GM10847 (cell line): Measurements from ENCODE around the gene C5AR2.

Source experiments
- POLR2A ChIP-seq: IDR thresholded peaks from 2 replicates; pipeline ENCODE4 v1.6.1; 2011; ENCODE audit not compliant: insufficient read length; ENCODE audit errors: extremely low read depth

C5AR2 gene

DNA sequence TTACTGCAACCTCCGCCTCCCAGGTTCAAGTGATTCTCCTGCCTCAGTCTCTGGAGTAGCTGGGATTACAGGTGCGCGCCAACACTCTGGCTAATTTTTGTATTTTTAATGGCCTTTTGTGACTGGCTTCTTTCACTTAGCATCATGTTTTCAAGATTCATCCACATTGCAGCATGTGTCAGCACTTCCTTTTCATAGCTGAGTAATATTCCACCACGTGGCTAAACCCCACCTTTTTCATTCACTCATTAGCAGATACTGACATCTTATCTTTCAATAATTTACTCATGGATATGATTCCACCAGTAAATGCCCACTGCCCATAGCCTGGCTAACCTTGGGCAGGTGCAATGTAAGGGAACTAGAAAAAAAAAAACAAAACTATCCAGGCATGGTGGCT lies 15.5 kb upstream of the C5AR2 start:
- no peak for TF ChIP-seq POLR2A

- no peak for TF ChIP-seq POLR2A
These were observed 11.8 kb upstream of the C5AR2 start for GRCh38 chr19:47319923-47320871.

GRCh38 chr19:47321630-47322029 lies 10.3 kb upstream of the C5AR2 start:
- TF ChIP-seq POLR2A: no peak

GRCh38 chr19:47322058-47322457 lies 9.9 kb upstream of the C5AR2 start:
- no peak for TF ChIP-seq POLR2A

DNA sequence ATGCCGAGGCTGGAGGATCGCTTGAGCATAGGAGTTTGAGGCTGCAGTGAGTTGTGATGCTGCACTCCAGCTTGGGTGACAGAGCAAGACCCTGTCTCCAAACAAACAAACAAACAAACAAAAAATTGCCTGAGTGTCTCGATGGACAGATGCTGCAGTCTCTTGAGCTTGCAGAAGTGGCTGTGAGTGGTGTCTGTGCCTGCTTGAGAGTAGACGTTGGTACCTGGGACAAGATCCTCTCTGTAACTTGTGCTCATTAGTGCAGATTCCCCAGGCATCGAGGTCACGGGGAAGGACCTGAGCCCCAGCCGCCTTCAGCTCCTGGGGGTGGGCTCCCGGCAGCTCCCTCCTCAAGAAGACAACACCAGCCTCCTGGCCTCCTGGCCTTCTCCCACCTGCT lies 8.6 kb upstream of the C5AR2 start:
- no peak for TF ChIP-seq POLR2A

GRCh38 chr19:47323872-47324271 lies 8.1 kb upstream of the C5AR2 start:
- no peak for TF ChIP-seq POLR2A

DNA sequence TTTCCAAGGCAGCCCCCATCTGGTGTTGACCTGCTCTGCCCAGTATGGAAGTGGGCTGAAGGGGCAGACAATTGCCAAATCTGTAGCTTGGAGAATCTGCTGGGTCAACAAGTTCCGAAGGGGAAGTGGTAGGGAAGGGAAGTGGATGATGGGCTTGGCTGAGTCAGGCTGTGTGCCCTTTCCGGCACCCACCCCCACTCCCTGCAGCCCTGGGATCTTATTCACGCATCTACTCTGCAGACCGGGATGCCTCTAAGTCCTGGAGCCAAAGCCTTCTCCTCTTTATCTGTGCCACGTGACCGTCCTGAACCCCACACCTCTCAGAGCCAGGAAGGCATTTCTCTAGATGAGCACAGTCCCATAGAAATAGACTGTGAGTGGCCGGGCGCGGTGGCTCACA lies 7.5 kb upstream of the C5AR2 start:
- TF ChIP-seq POLR2A: no peak

DNA sequence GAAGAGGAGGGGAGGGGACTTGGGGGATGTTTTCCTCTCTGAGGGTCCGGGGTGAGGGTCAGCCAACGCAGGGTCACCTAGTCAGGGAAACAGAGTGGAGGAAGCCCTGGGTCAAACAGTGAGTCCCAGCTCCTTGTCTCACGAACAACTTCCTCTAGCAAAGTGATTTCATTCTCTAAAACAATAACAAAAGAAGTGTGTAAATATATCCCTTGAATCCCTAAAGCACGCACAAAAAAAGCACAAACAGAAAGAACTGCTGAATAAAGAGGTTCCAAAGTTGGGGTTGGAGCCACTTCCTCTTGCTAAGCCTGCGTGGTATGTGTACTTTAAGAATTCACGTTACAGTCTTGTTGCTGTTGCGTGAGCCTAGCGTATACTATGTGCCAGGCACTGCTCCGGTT lies 1.5 kb upstream of the C5AR2 start:
- no peak for TF ChIP-seq POLR2A

GRCh38 chr19:47331490-47331889 lies 485 bp upstream of the C5AR2 start:
- no peak for TF ChIP-seq POLR2A

DNA sequence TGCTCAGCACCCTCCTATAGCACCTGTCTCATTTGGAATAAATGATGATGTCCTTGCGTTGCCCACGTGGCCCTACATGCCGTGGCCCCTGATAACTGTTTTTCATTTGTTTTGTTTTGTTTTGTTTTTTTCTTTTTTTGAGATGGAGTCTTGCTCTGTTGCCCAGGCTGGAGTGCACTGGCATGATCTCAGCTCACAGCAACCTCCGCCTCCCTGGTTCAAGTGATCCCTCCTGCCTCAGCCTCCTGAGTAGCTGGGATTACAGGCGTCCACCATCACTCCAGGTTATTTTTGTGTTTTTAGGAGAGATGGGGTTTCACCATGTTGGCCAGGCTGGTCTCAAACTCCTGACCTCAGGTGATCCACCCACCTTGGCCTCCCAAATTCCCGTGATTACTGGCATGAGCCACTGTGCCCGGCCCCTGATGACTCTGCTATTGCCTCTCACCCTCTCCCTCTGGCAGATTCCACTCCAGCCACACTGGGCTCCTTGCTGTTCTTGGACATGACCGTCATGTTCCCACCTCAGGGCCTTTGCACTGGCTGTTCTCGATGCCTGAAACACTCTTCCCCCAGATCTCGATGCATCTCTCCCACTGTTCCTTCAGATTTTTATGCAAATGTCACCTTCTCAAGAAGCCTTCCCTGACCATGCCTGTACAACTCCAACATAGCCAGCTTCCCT lies 7.4 kb downstream of the C5AR2 start:
- no peak for TF ChIP-seq POLR2A

DNA sequence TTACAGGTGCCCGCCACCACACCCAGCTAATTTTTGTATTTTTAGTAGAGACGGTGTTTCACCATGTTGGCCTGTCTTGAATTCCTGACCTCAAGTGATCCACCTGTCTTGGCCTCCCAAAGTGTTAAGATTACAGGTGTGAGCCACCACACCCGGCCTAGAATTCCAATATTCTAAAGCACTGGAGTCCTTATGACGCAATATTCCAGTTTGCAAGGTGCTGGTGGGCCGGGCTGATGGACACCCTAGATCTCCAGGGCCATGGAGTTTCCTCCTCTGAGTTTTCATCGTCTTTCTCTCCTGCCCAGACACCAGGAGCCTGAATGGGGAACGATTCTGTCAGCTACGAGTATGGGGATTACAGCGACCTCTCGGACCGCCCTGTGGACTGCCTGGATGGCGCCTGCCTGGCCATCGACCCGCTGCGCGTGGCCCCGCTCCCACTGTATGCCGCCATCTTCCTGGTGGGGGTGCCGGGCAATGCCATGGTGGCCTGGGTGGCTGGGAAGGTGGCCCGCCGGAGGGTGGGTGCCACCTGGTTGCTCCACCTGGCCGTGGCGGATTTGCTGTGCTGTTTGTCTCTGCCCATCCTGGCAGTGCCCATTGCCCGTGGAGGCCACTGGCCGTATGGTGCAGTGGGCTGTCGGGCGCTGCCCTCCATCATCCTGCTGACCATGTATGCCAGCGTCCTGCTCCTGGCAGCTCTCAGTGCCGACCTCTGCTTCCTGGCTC lies 8.7 kb downstream of the C5AR2 start:
- no peak for TF ChIP-seq POLR2A

DNA sequence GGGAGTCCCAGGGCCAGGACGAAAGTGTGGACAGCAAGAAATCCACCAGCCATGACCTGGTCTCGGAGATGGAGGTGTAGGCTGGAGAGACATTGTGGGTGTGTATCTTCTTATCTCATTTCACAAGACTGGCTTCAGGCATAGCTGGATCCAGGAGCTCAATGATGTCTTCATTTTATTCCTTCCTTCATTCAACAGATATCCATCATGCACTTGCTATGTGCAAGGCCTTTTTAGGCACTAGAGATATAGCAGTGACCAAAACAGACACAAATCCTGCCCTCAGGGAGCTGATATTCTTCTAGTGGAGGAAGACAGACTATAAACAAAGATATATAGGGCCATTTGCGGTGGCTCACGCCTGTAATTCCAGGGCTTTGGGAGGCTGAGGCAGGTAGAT lies 9.8 kb downstream of the C5AR2 start:
- no peak for TF ChIP-seq POLR2A

DNA sequence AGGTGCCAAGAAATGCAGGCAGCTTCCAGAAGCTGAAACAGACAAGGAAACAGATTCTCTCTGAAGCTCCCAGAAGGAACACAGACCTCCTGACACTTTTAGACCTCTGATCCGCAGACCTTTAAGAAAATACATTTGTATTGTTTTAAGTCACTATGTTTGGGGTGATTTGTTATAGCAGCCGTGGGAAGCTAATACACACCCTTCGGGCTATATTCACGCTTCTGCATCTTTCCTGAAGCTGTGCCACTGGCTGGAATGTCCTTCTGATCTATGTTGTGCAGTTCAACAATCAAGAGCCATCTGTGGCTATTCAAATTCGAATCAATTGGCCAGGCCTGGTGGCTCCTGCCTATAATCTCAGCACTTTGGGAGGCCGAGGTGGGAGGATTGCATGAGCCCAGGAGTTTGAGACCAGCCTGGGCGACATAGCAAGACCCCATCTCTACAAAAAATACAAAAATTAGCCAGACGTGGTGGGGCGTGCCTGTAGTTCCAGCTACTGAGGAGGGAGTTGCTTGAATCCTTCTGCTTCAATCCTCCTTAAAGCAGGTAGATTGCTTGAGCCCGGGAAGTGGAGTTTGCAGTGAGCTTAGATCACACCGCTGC lies 11.3 kb downstream of the C5AR2 start:
- no peak for TF ChIP-seq POLR2A

GRCh38 chr19:47344425-47344824 lies 12.4 kb downstream of the C5AR2 start:
- no peak for TF ChIP-seq POLR2A
